Tibial artery (tissue), 4 donors: Measurements from ENCODE around the gene B4GALT5.

ENCODE experiments used
- DNase-seq, 2 donors: peaks; one replicate each; pipeline ENCODE4 v3.0.0-alpha.2; 2019
- H3K27ac ChIP-seq, 2 donors: fragments of 200-600 bp; sonication (generic) in 1 of 2; 1 replicate in 1 of 2; 2 replicates in 1 of 2; pipeline ENCODE4 v1.5.1; 2018 to 2019; ENCODE audit warnings: mild to moderate bottlenecking in 1 of 2
- H3K27me3 ChIP-seq, 2 donors: fragments of 200-600 bp; sonication (generic) in 1 of 2; one replicate each; pipeline versions ENCODE4 v1.5.1 to v1.6.0; 2016 to 2019
- H3K36me3 ChIP-seq, 3 donors: fragments of 200-600 bp; sonication (generic) in 2 of 3; one replicate each; pipeline ENCODE4 v1.5.1; 2016 to 2019; ENCODE audit warnings: mild to moderate bottlenecking in 2 of 3
- H3K4me1 ChIP-seq, 4 donors: fragments of 200-600 bp; sonication (generic) in 2 of 4; 1 replicate in 3 of 4; 2 replicates in 1 of 4; pipeline ENCODE4 v1.5.1; 2016 to 2019
- H3K4me3 ChIP-seq, 2 donors: fragments of 200-600 bp; sonication (generic) in 1 of 2; 1 replicate in 1 of 2; 2 replicates in 1 of 2; pipeline ENCODE4 v1.5.1; 2018 to 2019; ENCODE audit warnings: mild to moderate bottlenecking in 2 of 2
- H3K9me3 ChIP-seq, 3 donors: fragments of 200-600 bp; sonication (generic) in 1 of 3; one replicate each; pipeline ENCODE4 v1.5.1; 2016 to 2019
- CTCF ChIP-seq, 2 experiments: fragments of 200-600 bp in 1 of 2; fragments of 450-650 bp in 1 of 2; IDR thresholded peaks; one replicate each; pipeline ENCODE4 v1.5.1; 2017 to 2019; ENCODE audit warnings: antibody characterized with exemption in 2 of 2, mild to moderate bottlenecking in 1 of 2, moderate library complexity in 1 of 2
- intact Hi-C: fragments of 100-400 bp; cut with DNase I; formaldehyde crosslinking; loops from one replicate; pipeline ENCODE4 v1.15.0; 2023; ENCODE audit warnings: low total_unique reads

B4GALT5 gene

GRCh38 chr20:49644980-49645565 lies 68.6 kb downstream of the B4GALT5 start:
- Histone ChIP-seq H3K4me3 (no peak overlapping the region), H3K27ac (no peak overlapping the region), H3K9me3 (no peaks in the 10 kb centered on the region), H3K4me1 (no peaks in the 10 kb centered on the region), H3K27me3 (no peaks in the 10 kb centered on the region), H3K36me3 (peaks cover 68 to 85% (median 82%) of the 10 kb centered on the region in 3 donors)
- no peak for DNase-seq
- no peak for TF ChIP-seq CTCF (IDR thresholded peaks at IDR 0.05)
- intact Hi-C loops = no loop called here

GRCh38 chr20:49642816-49643215 lies 70.9 kb downstream of the B4GALT5 start:
- no peak overlapping the region for H3K4me3 ChIP-seq
- TF ChIP-seq CTCF (IDR thresholded peaks at IDR 0.05) = no peak
- intact Hi-C loops = no loop called here
- DNase-seq = no peak
- no peaks in the 10 kb centered on the region for H3K4me1 ChIP-seq
- H3K36me3 ChIP-seq = peaks cover 83 to 91% (median 91%) of the 10 kb centered on the region in 3 donors
- no peaks in the 10 kb centered on the region for H3K27me3 ChIP-seq
- H3K27ac ChIP-seq = no peak overlapping the region
- no peaks in the 10 kb centered on the region for H3K9me3 ChIP-seq

DNA sequence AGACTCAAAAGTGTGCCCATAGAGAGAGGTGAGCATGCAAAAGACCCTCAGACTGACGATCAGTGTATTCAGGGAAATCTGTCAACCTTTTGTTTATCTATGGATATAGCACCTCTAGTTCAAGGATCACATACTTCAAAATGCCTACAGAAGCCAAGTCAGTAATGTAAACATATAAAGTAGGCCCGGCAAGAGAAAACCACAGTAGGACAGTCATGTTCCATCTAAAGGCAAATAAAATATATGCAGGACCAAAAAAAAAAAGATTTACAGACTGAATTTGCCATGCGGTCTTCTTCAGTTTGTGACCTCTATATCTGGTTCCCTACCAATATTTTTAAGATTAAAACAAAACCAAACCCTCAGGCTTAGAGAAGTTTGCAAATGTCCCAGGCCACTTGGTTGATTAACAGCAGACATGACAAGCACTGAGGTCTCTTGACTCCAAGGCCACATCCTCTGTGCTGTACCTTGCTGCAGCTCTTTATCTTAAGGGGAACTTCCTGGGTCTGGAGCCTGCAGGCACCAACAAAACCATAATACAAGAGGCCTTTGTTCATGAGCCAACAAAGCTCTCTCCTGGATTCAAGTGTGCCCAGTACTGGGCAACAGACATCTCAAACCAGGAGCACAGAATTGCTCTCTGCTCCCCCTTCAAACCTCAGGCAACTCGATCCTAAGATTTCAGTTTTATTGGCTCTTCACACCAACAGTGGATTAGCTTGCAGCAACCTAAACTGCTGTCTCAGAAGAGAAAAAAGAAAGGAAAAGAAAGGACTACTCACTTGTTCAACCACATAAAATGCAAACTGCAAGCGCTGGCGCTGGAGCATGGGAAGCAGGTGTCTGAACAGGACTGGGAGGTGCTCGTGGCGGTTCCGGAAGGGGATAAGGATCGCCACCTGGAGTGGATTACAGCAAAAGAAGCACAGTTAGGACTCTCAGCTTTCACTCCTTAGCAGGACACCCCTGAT lies 71.7 kb downstream of the B4GALT5 start:
- Histone ChIP-seq H3K9me3 (no peaks in the 10 kb centered on the region), H3K4me1 (no peaks in the 10 kb centered on the region), H3K36me3 (peaks cover 80 to 95% (median 91%) of the 10 kb centered on the region in 3 donors), H3K4me3 (no peak overlapping the region), H3K27me3 (no peaks in the 10 kb centered on the region), H3K27ac (no peak overlapping the region)
- DNase-seq = no peak
- intact Hi-C loops = no loop called here
- no peak for TF ChIP-seq CTCF (IDR thresholded peaks at IDR 0.05)

DNA sequence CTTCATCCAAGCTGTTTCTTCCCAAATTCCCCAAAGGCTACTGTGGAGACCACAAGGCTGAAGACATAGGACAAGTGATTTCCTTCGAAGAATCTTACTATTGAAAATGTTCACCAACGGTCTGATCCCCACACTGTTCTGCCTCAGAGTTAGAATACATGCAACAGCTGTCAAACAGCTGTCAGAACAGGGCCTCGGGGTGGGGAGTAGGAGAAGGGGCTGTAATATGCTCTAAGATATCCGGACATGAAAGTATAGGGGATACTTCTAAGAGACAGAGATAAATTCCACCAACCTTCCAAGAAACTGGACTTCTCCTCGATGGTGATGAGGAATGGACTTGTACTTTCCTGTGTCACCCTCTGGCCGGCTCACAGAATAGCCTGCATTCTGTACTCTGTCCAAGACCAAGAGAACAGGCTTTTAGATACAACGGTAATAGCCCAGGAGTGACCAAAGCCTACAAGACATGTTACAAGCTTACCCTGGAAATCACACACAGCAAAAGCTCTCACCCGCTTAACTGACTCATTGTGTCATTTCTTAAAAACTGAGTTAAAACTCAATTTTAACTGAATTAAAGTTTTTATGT lies 76.5 kb downstream of the B4GALT5 start:
- no peaks in the 10 kb centered on the region for H3K27me3 ChIP-seq
- TF ChIP-seq CTCF (IDR thresholded peaks at IDR 0.05) = no peak
- no peak overlapping the region for H3K4me3 ChIP-seq
- no peak overlapping the region for H3K27ac ChIP-seq
- intact Hi-C loops = no loop called here
- DNase-seq = no peak
- H3K4me1 ChIP-seq = peaks cover 0 to 9% (median 2%) of the 10 kb centered on the region in 4 donors
- H3K9me3 ChIP-seq = no peaks in the 10 kb centered on the region
- peaks cover 67 to 85% (median 78%) of the 10 kb centered on the region in 3 donors for H3K36me3 ChIP-seq

DNA sequence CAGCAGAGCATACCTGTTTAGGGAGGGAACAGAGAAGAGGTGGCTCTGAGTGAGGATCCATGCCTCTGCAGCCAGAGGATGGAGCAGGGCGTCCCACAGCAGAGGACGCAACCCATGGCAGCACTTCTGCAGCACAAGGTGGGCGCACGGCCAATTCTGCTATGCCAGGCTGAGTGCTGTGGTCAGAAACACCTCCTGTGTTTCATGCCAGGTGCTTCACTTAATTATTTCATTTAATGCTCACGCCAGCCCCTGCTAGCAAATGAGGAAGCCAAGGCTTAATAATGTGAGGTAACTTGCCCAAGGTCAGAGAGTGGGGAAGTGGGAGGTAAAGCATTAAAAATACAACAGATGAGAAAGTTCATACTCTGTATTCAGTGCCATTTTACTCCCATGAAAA lies 77.2 kb downstream of the B4GALT5 start:
- intact Hi-C loops = no loop called here
- H3K9me3 ChIP-seq = no peaks in the 10 kb centered on the region
- H3K4me1 ChIP-seq = peaks cover 0 to 11% (median 4%) of the 10 kb centered on the region in 4 donors
- no peak for DNase-seq
- H3K27me3 ChIP-seq = no peaks in the 10 kb centered on the region
- TF ChIP-seq CTCF (IDR thresholded peaks at IDR 0.05) = no peak
- H3K27ac ChIP-seq = no peak overlapping the region
- no peak overlapping the region for H3K4me3 ChIP-seq
- peaks cover 61 to 78% (median 71%) of the 10 kb centered on the region in 3 donors for H3K36me3 ChIP-seq
